GM18526 (cell line): ENCODE data around the gene FBXL17.

Source experiments
- POLR2A ChIP-seq: IDR thresholded peaks from 3 replicates; pipeline ENCODE4 v1.6.1; 2011; ENCODE audit not compliant: insufficient read length; ENCODE audit errors: extremely low read depth

Gene FBXL17

GRCh38 chr5:108060340-108060739, 321.6 kb downstream of the FBXL17 start:
- TF ChIP-seq POLR2A, result no peak

- no peak for TF ChIP-seq POLR2A
Measured at GRCh38 chr5:108059334-108059733, 322.6 kb downstream of the FBXL17 start.

- TF ChIP-seq POLR2A, result no peak
Measured at GRCh38 chr5:108054349-108054748, 327.5 kb downstream of the FBXL17 start.

GRCh38 chr5:108046955-108047670, 334.8 kb downstream of the FBXL17 start:
- no peak for TF ChIP-seq POLR2A

- no peak for TF ChIP-seq POLR2A
Measured at GRCh38 chr5:108036482-108036881, 345.4 kb downstream of the FBXL17 start.

- TF ChIP-seq POLR2A, result no peak
Measured at GRCh38 chr5:108028883-108029282, 353.0 kb downstream of the FBXL17 start.

- TF ChIP-seq POLR2A, result no peak
Measured at GRCh38 chr5:108028412-108028811, 353.5 kb downstream of the FBXL17 start.

GRCh38 chr5:108025957-108026356, 355.9 kb downstream of the FBXL17 start:
- TF ChIP-seq POLR2A, result no peak

GRCh38 chr5:108024986-108025385, 356.9 kb downstream of the FBXL17 start:
- TF ChIP-seq POLR2A, result no peak

GRCh38 chr5:108016101-108016500, 365.8 kb downstream of the FBXL17 start:
- no peak for TF ChIP-seq POLR2A

GRCh38 chr5:108006791-108007190, 375.1 kb downstream of the FBXL17 start:
- TF ChIP-seq POLR2A, result no peak

GRCh38 chr5:108003178-108003577, 378.7 kb downstream of the FBXL17 start:
- no peak for TF ChIP-seq POLR2A

GRCh38 chr5:108001222-108001621, 380.7 kb downstream of the FBXL17 start:
- no peak for TF ChIP-seq POLR2A

- no peak for TF ChIP-seq POLR2A
Measured at GRCh38 chr5:107997338-107997980, 384.4 kb downstream of the FBXL17 start.

- no peak for TF ChIP-seq POLR2A
Measured at GRCh38 chr5:107993341-107993740, 388.6 kb downstream of the FBXL17 start.

GRCh38 chr5:107990881-107991810, 390.8 kb downstream of the FBXL17 start:
- TF ChIP-seq POLR2A, result no peak
